Gastroesophageal sphincter (tissue), 4 donors: Measurements from ENCODE around the gene CTXND2. TPM values are rescaled to one million over a fixed set of nuclear protein-coding genes. Genes with fewer than 3 reads are reported as not detected.
"Not testable (repeated sequence)": the region's sequence is repeated elsewhere in the genome, so short reads cannot be mapped to it uniquely, and the experiment has no call there.

Source experiments
- ATAC-seq: fragments of 150-250 bp; one replicate; pipeline ENCODE4 v1.9.1; 2016; ENCODE audit warnings: mild to moderate bottlenecking, moderate library complexity
- H3K27ac ChIP-seq, 4 donors: fragments of 200-600 bp; sonication (generic) in 3 of 4; 1 replicate in 3 of 4; 2 replicates in 1 of 4; pipeline ENCODE4 v1.5.1; 2016 to 2019
- H3K27me3 ChIP-seq: fragments of 200-600 bp; sonication (generic); one replicate; pipeline ENCODE4 v1.5.1; 2019
- H3K36me3 ChIP-seq, 2 donors: fragments of 200-600 bp; sonication (generic); one replicate each; pipeline ENCODE4 v1.5.1; 2019; ENCODE audit warnings: control low read depth in 1 of 2
- H3K4me1 ChIP-seq, 3 donors: fragments of 200-600 bp; sonication (generic); 1 replicate in 2 of 3; 2 replicates in 1 of 3; pipeline ENCODE4 v1.5.1; 2016 to 2019; ENCODE audit warnings: control low read depth in 2 of 3
- H3K4me3 ChIP-seq, 2 donors: fragments of 200-600 bp; sonication (generic); one replicate each; pipeline ENCODE4 v1.5.1; 2019; ENCODE audit warnings: mild to moderate bottlenecking in 1 of 2, moderate library complexity in 1 of 2
- H3K9me3 ChIP-seq, 3 donors: fragments of 200-600 bp; sonication (generic); one replicate each; pipeline ENCODE4 v1.5.1; 2017 to 2019; ENCODE audit warnings: control low read depth in 2 of 3
- CTCF ChIP-seq, 4 experiments: fragments of 200-600 bp in 2 of 4; fragments of 450-650 bp in 2 of 4; sonication (generic) in 1 of 4; IDR thresholded peaks; one replicate each; pipeline ENCODE4 v1.5.1; 2017 to 2019; ENCODE audit warnings: antibody characterized with exemption in 4 of 4, mild to moderate bottlenecking in 2 of 4, moderate library complexity in 2 of 4
- EP300 ChIP-seq: sonication (generic); formaldehyde crosslinking; IDR thresholded peaks from one replicate; pipeline ENCODE4 v1.6.1; 2017; ENCODE audit warnings: antibody characterized with exemption, mild to moderate bottlenecking
- POLR2A ChIP-seq, 2 donors: fragments of 450-650 bp; IDR thresholded peaks; one replicate each; pipeline ENCODE4 v1.6.1; 2017; ENCODE audit warnings: antibody characterized with exemption in 2 of 2, mild to moderate bottlenecking in 2 of 2, moderate library complexity in 1 of 2
- POLR2AphosphoS5 ChIP-seq: sonication (generic); formaldehyde crosslinking; IDR thresholded peaks from one replicate; pipeline ENCODE4 v1.6.1; 2017; ENCODE audit warnings: antibody characterized with exemption
- WGBS, 2 donors: methylation state at CpG; one replicate each; pipeline ENCODE4 v1.1.5; 2018; ENCODE audit warnings: low coverage in 1 of 2; 5-methylcytosine and 5-hydroxymethylcytosine counted together
- total RNA-seq, 4 donors: library from RNA; depleted of rRNA; stranded (reverse); fragments of >200 nt; gene quantifications; one replicate each; pipeline ENCODE4 v1.1.0, GENCODE V29; 2016

Gene CTXND2
- total RNA-seq, 4 donors from 2014 or later, result not detected

GRCh38 chr1:150843474-150843873 is 43.5 kb upstream of the CTXND2 start:
- Histone ChIP-seq H3K9me3 (no peaks in the 10 kb centered on the region), H3K36me3 (peaks cover 0 to 59% of the 10 kb centered on the region in 2 donors), H3K27ac (no peak overlapping the region), H3K4me3 (no peak overlapping the region), H3K4me1 (peaks cover 0 to 11% (median 0%) of the 10 kb centered on the region in 3 donors), H3K27me3 (no peaks in the 10 kb centered on the region)
- 79 to 93% methylated on average over 2 of the region's 2 CpGs for WGBS, 2 donors
- no peak for TF ChIP-seq EP300
- TF ChIP-seq CTCF (IDR thresholded peaks at IDR 0.05), result no peak
- no peak for TF ChIP-seq POLR2AphosphoS5
- TF ChIP-seq POLR2A (IDR thresholded peaks at IDR 0.05), result no peak
- ATAC-seq, result no peak

GRCh38 chr1:150846473-150847146 is 40.3 kb upstream of the CTXND2 start:
- no peak for ATAC-seq
- no peak overlapping the region for H3K4me3 ChIP-seq
- TF ChIP-seq EP300 (no peak), POLR2A (IDR thresholded peaks at IDR 0.05) (no peak), CTCF (IDR thresholded peaks at IDR 0.05) (no peak), POLR2AphosphoS5 (no peak)
- peaks cover 0 to 67% of the 10 kb centered on the region in 2 donors for H3K36me3 ChIP-seq
- WGBS, 2 donors, result 97% methylated on average over 4 of the region's 4 CpGs; no CpG with 5 or more reads in 1 of the 2 donors
- no peaks in the 10 kb centered on the region for H3K9me3 ChIP-seq
- H3K4me1 ChIP-seq, result peaks cover 0 to 11% (median 0%) of the 10 kb centered on the region in 3 donors
- no peaks in the 10 kb centered on the region for H3K27me3 ChIP-seq
- H3K27ac ChIP-seq, result no peak overlapping the region

- H3K36me3 ChIP-seq, result peaks cover 0 to 92% of the 10 kb centered on the region in 2 donors
- not testable (repeated sequence) for H3K9me3 ChIP-seq, H3K4me3 ChIP-seq, H3K27ac ChIP-seq, H3K4me1 ChIP-seq, ATAC-seq, H3K27me3 ChIP-seq
- WGBS, 2 donors, result no CpG with 5 or more reads among the region's 49 CpGs
These were observed 36.1 kb upstream of the CTXND2 start for GRCh38 chr1:150850801-150851362.

GRCh38 chr1:150852734-150853133 is 34.2 kb upstream of the CTXND2 start:
- not testable (repeated sequence) for ATAC-seq, H3K27me3 ChIP-seq, H3K4me3 ChIP-seq, H3K9me3 ChIP-seq, H3K4me1 ChIP-seq, H3K27ac ChIP-seq
- peaks cover 0 to 94% of the 10 kb centered on the region in 2 donors for H3K36me3 ChIP-seq
- 84 to 97% methylated on average over 3 of the region's 3 CpGs for WGBS, 2 donors

- Histone ChIP-seq H3K27me3 (no peaks in the 10 kb centered on the region), H3K4me1 (peaks cover 0 to 10% (median 0%) of the 10 kb centered on the region in 3 donors), H3K27ac (no peak overlapping the region), H3K36me3 (peaks cover 0 to 2% of the 10 kb centered on the region in 2 donors), H3K9me3 (no peaks in the 10 kb centered on the region), H3K4me3 (no peak overlapping the region)
- no peak for ATAC-seq
- 71% methylated on average over 1 of the region's 2 CpGs; no CpG with 5 or more reads in 1 of the 2 donors for WGBS, 2 donors
- TF ChIP-seq POLR2AphosphoS5, result no peak
- no peak for TF ChIP-seq POLR2A (IDR thresholded peaks at IDR 0.05)
- TF ChIP-seq CTCF (IDR thresholded peaks at IDR 0.05), result no peak
- TF ChIP-seq EP300, result no peak
These were observed 23.2 kb upstream of the CTXND2 start for GRCh38 chr1:150863724-150864123.

GRCh38 chr1:150864200-150864599 is 22.7 kb upstream of the CTXND2 start:
- WGBS, 2 donors, result no CpG with 5 or more reads among the region's 3 CpGs
- not testable (repeated sequence) for H3K27me3 ChIP-seq

More at GRCh38 chr1:150864200-150864599, 22.7 kb upstream of the CTXND2 start:
- H3K4me1 ChIP-seq, result peaks cover 0 to 10% (median 0%) of the 10 kb centered on the region in 3 donors
- H3K4me3 ChIP-seq, H3K9me3 ChIP-seq, H3K27ac ChIP-seq, H3K36me3 ChIP-seq, ATAC-seq: not testable (repeated sequence)
